Measurements from ENCODE around the gene RBM47. TPM values are rescaled to one million over a fixed set of nuclear protein-coding genes. Genes with fewer than 3 reads are reported as not detected.
"Not testable (repeated sequence)": the region's sequence is repeated elsewhere in the genome, so short reads cannot be mapped to it uniquely, and the experiment has no call there.

Gene RBM47
- total RNA-seq, 1 experiment from 2014 or later = not detected

GRCh38 chr4:40572692-40573310, 56.9 kb downstream of the RBM47 start:
- no peak for DNase-seq
- Histone ChIP-seq H3K9me3 (replicated peaks) (no peaks in the 10 kb centered on the region), H3K4me3 (no peak overlapping the region), H3K36me3 (no peaks in the 10 kb centered on the region), H3K27me3 (0 out of 2 replicates have a peak, but pooled peaks cover 11% of the 10 kb centered on the region), H3K27ac (no peak overlapping the region), H3K4me1 (no peaks in the 10 kb centered on the region)

DNA sequence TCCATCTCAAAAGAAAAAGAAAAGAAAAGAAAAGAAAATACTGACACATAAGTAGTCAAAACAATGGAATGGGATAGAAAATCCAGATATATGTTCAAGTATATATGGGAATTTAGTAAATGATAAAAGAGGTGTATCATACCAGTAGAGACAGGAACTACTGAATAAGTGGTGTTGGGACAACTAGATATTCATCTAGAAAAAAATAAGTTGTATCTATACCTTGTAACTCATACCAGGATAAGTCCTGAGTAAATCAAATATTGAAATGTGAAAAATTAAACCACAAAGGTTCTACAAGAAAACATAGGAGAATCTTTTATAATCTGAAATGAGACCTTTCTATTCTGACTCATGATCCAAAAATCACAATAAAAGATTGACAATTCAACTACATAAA, 58.5 kb downstream of the RBM47 start:
- H3K36me3 ChIP-seq = no peaks in the 10 kb centered on the region
- 0 out of 2 replicates have a peak, but pooled peaks cover 11% of the 10 kb centered on the region for H3K27me3 ChIP-seq
- no peaks in the 10 kb centered on the region for H3K4me1 ChIP-seq
- no peaks in the 10 kb centered on the region for H3K9me3 ChIP-seq (replicated peaks)
- no peak overlapping the region for H3K4me3 ChIP-seq
- H3K27ac ChIP-seq = no peak overlapping the region
- DNase-seq = no peak

GRCh38 chr4:40570348-40571077, 59.2 kb downstream of the RBM47 start:
- DNase-seq = no peak
- Histone ChIP-seq H3K27me3 (0 out of 2 replicates have a peak, but pooled peaks cover 11% of the 10 kb centered on the region), H3K27ac (no peak overlapping the region), H3K4me3 (no peak overlapping the region), H3K4me1 (no peaks in the 10 kb centered on the region), H3K9me3 (replicated peaks) (no peaks in the 10 kb centered on the region), H3K36me3 (no peaks in the 10 kb centered on the region)

DNA sequence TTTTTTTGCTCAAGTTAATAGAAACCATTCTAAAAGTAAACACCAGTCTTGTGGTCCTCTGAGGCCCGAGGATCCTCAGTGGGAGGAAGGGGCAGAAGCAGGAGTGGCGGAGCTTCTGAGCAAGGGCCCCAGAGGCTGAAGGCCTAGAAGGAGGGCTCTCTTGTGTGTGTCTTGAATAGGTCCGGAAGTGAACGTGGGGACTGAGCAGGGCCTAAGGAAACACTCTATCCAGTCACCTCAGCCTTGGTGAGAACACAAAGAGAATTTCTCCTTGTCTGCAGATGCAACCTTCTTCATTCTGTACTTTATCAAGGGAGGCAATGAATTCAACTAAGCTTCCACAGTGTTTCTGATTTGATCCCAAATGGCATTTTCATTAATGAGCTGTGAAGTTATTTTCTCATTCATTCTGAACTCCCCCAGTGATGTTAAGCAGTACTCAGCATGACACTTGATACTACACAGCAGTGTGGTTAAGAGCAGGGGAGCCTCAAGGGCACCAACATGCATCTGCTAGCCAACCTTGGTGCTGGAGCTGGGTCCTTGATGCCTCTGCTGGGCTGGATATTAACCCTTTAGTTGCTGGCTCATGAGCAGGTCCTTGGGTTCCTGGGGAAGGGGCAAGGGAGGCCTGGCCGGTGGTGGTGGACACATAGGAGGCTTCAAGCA, 64.7 kb downstream of the RBM47 start:
- no peak overlapping the region for H3K4me3 ChIP-seq
- peak in 1 of 2 experiments; percentile 35 for DNase-seq
- H3K4me1 ChIP-seq = peaks cover 5% of the 10 kb centered on the region; the same call in 1 of the 2 replicates
- no peaks in the 10 kb centered on the region for H3K36me3 ChIP-seq
- H3K27me3 ChIP-seq = no peaks in the 10 kb centered on the region
- H3K27ac ChIP-seq = no peak overlapping the region
- H3K9me3 ChIP-seq (replicated peaks) = no peaks in the 10 kb centered on the region

DNA sequence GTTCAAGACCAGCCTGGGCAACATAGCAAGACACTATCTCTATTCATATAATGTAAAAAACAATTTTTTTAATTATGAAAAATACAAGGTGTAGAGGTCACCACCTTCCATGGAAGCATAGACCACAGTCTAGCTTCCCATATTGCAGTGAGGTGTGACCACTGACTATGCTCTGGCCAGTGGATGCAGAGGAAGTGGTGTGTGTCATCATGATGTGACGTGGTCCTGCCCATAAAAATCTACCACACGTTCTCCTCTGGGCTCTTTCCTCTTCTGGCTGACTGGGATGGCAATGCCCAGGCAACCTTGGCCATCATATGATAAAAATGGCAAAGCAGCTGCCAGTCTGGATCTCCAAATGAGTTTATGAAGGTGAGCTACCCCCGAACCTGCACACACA, 65.7 kb downstream of the RBM47 start:
- H3K27ac ChIP-seq = no peak overlapping the region
- H3K9me3 ChIP-seq (replicated peaks) = no peaks in the 10 kb centered on the region
- no peaks in the 10 kb centered on the region for H3K36me3 ChIP-seq
- no peaks in the 10 kb centered on the region for H3K27me3 ChIP-seq
- no peak for DNase-seq
- H3K4me1 ChIP-seq = peaks cover 5% of the 10 kb centered on the region; the same call in 1 of the 2 replicates
- no peak overlapping the region for H3K4me3 ChIP-seq

DNA sequence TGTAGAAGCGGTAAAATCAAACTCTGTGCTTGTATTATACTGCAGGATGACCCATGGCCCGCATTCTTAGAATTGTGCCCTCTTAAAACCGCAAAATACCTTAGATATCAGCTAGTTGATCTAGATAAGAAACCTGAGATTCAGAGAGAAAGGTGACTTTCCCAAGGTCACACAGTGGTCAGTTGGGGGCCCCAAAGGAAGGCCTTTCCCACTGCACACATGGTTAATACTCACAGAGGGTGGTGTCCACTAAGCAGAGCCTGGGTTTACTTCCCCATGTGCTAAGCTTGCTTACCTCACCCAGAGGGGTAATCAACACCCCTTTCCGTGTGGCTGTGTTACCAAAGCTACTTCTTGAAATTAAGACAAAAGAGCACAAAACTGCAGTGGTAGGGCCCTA, 66.3 kb downstream of the RBM47 start:
- Histone ChIP-seq H3K27ac (no peak overlapping the region), H3K4me1 (peaks cover 5% of the 10 kb centered on the region; the same call in 1 of the 2 replicates), H3K9me3 (replicated peaks) (no peaks in the 10 kb centered on the region), H3K27me3 (no peaks in the 10 kb centered on the region), H3K4me3 (no peak overlapping the region), H3K36me3 (no peaks in the 10 kb centered on the region)
- DNase-seq = no peak

DNA sequence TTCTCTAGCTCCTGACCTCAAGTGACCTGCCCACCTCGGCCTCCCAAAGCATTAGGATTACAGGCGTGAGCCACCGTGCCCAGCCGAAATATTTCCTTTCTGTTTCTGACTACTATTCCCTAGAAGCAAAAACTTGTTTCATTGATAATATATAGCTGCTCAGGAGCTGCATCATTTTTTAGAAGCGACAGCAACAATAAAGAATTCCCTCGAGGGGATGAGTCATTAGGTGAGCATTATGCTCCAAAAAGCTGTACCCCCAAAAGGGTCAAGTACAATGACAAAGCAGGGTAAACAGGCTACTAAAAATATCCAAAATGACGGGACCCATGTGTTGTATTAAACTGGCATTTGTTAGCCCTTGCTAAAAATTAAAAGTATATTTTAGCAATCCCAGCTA, 67.0 kb downstream of the RBM47 start:
- no peaks in the 10 kb centered on the region for H3K36me3 ChIP-seq
- no peak for DNase-seq
- no peaks in the 10 kb centered on the region for H3K9me3 ChIP-seq (replicated peaks)

GRCh38 chr4:40562208-40562607, 67.5 kb downstream of the RBM47 start:
- Histone ChIP-seq H3K27ac (no peak overlapping the region), H3K27me3 (no peaks in the 10 kb centered on the region), H3K4me3 (no peak overlapping the region), H3K36me3 (no peaks in the 10 kb centered on the region), H3K9me3 (replicated peaks) (no peaks in the 10 kb centered on the region), H3K4me1 (peaks cover 5% of the 10 kb centered on the region; the same call in 1 of the 2 replicates)
- no peak for DNase-seq

More for the DNA sequence above, 67.0 kb downstream of the RBM47 start:
- H3K27me3 ChIP-seq = no peaks in the 10 kb centered on the region
- no peak overlapping the region for H3K4me3 ChIP-seq
- peaks cover 5% of the 10 kb centered on the region; the same call in 1 of the 2 replicates for H3K4me1 ChIP-seq
- no peak overlapping the region for H3K27ac ChIP-seq

DNA sequence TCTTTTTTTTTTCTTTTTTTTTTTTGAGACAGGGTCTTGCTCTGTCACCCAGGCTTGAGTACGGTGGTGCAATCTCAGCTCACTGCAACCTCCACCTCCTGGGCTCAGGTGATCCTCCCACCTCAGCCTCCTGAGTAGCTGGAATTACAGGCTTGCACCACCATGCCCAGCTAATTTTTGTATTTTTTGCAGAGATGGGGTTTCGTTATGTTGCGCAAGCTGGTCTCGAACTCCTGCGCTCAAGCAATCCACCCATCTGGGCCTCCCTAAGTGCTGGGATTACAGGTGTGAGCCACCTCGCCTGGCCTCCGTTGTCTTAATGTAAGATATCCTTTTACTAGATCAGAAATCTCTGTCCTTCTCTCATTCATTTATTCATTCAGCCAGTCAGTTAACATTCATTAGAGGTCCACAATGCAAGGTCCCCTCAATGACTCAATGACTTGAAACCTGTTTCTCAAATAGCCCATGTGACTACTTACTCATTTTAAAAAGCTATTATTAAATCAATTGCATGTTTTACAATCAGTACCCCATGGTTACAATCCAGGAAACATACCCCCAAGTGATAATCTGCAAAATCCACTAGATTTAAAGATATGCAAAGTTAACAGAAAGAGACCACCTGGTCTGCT, 68.0 kb downstream of the RBM47 start:
- not testable (repeated sequence) for H3K36me3 ChIP-seq; H3K27ac ChIP-seq; H3K9me3 ChIP-seq (replicated peaks); DNase-seq; H3K4me1 ChIP-seq; H3K4me3 ChIP-seq; H3K27me3 ChIP-seq

DNA sequence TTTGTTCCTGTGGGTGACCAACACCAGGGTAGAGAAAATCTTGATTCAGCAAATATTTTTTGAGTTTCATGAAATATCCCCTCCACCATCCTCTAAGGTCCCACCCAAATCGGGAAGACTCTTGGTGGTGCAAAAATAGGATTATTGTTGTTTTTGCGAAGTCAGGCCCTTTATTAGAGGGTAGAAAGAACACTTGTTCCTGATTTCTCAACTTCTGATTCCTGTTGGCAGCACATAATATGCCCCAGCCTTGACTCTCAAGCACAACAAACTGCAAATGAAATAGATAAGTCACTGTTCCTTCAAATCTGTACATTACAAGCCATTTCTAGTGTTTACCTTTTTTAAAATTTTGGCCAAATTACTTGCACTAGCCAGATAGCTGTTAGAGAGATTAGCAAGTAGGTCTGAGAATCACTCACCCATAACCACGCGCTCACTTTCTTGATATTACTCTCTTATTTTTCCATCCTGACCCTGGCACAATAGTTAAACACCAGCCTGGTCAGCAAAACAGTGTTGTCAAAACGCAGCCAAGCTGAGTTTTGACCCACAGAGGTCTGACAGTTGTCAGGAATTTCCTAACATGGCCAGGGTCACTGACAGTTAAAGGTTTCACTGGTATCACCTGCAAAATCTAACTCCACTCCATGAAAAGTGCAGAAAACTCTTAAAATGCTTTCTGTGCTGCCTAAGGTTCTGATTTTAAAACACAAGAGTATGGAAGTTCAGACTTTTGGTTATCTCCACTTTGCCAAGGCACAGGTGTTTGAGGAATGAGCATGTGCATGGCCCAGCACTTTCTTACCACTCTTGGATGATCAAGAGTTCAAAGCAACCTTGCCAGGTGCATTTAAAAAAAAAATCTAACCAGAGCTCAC, 69.8 kb downstream of the RBM47 start:
- no peaks in the 10 kb centered on the region for H3K36me3 ChIP-seq
- peaks cover 5% of the 10 kb centered on the region; the same call in 1 of the 2 replicates for H3K4me1 ChIP-seq
- H3K27me3 ChIP-seq = no peaks in the 10 kb centered on the region
- H3K4me3 ChIP-seq = no peak overlapping the region
- DNase-seq = no peak
- H3K9me3 ChIP-seq (replicated peaks) = no peaks in the 10 kb centered on the region
- no peak overlapping the region for H3K27ac ChIP-seq

- Histone ChIP-seq H3K36me3 (no peaks in the 10 kb centered on the region), H3K9me3 (replicated peaks) (no peaks in the 10 kb centered on the region), H3K4me1 (no peaks in the 10 kb centered on the region), H3K4me3 (no peak overlapping the region), H3K27me3 (no peaks in the 10 kb centered on the region), H3K27ac (no peak overlapping the region)
- DNase-seq = no peak
These were observed 71.9 kb downstream of the RBM47 start for GRCh38 chr4:40557736-40558135.

DNA sequence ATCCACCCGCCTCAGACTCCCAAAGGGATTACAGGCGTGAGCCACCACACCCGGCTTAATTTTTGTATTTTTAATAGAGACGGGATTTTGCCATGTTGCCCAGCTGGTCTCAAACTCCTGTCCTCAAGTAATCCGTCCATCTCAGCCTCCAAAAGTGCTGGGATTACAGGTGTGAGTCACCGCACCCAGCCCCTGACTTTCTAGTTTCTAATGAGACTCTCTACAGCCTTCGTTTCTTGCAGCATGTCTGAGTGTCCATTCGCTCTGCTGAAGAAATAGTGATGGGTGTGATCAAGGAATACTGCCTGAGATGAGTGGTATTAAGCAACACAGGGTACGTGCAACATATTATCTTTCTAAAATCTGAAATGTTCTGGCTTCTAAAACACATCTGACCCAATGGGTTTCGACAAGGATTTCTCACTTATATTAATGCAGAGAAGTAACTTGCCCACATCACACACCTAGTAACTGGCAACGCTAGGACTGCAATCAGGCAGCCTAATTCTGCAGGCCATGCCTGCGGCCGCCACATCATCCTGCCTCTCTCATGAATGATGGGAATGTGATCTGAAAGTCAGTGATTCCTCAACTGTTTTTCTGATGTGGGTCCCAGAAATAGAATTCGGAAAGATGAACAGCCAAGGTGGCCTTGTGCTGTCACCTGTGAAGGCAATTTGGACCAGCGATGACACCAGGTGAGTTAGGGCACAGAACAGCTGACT, 74.3 kb downstream of the RBM47 start:
- Histone ChIP-seq H3K27me3 (no peaks in the 10 kb centered on the region; the same call in 1 of the 2 replicates), H3K36me3 (no peaks in the 10 kb centered on the region), H3K27ac (no peak overlapping the region), H3K4me3 (no peak overlapping the region), H3K4me1 (no peaks in the 10 kb centered on the region), H3K9me3 (replicated peaks) (no peaks in the 10 kb centered on the region)
- DNase-seq = no peak

DNA sequence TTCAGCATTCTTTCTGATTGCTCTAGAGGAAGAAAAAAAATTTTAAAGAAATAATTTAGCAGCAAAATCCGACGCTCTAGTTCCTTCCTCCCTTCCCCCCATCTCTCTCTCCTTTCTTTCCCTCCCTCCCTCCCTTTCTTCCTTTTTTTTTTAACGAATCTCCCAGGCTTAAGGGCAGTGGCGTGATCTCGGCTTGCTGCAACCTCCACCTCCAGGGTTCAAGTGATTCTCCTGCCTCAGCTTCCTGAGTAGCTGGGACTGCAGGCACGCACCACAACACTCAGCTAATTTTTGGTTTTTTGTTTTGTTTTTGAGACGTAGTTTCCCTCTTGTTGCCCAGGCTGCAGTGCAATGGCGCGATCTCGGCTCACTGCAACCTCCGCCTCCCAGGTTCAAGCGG, 75.0 kb downstream of the RBM47 start:
- not testable (repeated sequence) for H3K4me3 ChIP-seq; H3K9me3 ChIP-seq (replicated peaks); H3K36me3 ChIP-seq; H3K4me1 ChIP-seq; H3K27me3 ChIP-seq; H3K27ac ChIP-seq; DNase-seq

All from SJCRH30 (cell line).